GM23338 (cell line): ENCODE results near the gene OR10AD1. TPM values are rescaled to one million over a fixed set of nuclear protein-coding genes. Genes with fewer than 3 reads are reported as not detected.

Experiments used
- CREB1 ChIP-seq: fragments of 250-450 bp; sonication (Bioruptor Pico); IDR thresholded peaks from 2 replicates; pipeline ENCODE4 v1.5.0; 2020; ENCODE audit warnings: low read depth, mild to moderate bottlenecking, moderate library complexity
- CTCF ChIP-seq, 2 experiments: fragments of 200-600 bp in 1 of 2; sonication (generic) in 1 of 2; conservative IDR thresholded peaks; 2 replicates each; pipeline versions ENCODE4 v1.5.1 to v1.6.1; 2016 to 2017; ENCODE audit warnings: antibody characterized with exemption in 2 of 2, low read depth in 2 of 2, mild to moderate bottlenecking in 2 of 2, moderate library complexity in 1 of 2
- EZH2 ChIP-seq: fragments of 200-600 bp; sonication (generic); IDR thresholded peaks from one replicate; pipeline ENCODE4 v1.8.0; 2017; ENCODE audit warnings: antibody characterized with exemption, mild to moderate bottlenecking, low read depth; ENCODE audit not compliant: unreplicated experiment
- JUNB ChIP-seq: IDR thresholded peaks from one replicate; pipeline ENCODE4 v1.6.1; 2016; ENCODE audit warnings: antibody characterized with exemption; ENCODE audit not compliant: unreplicated experiment
- STAT1 ChIP-seq: IDR thresholded peaks from one replicate; pipeline ENCODE4 v1.6.1; 2016; ENCODE audit warnings: antibody characterized with exemption; ENCODE audit not compliant: unreplicated experiment
- ZNF114 ChIP-seq: fragments of 250-450 bp; sonication (Bioruptor Pico); IDR thresholded peaks from 2 replicates; pipeline ENCODE4 v1.5.0; 2020; ENCODE audit warnings: mild to moderate bottlenecking, moderate library complexity
- ZNF462 ChIP-seq: fragments of 250-450 bp; sonication (Bioruptor Pico); IDR thresholded peaks from 2 replicates; pipeline ENCODE4 v1.5.0; 2020; ENCODE audit warnings: mild to moderate bottlenecking, moderate library complexity
- polyA plus RNA-seq: library from polyadenylated mRNA; unstranded; fragments of >200 nt; fragmentation: Nextera tagmentation; extraction: Ambion mirVana; gene quantifications from 2 replicates; pipeline ENCODE4 v1.2.1, GENCODE V29; 2016
- total RNA-seq: library from RNA; depleted of rRNA; stranded (reverse); fragments of >200 nt; shearing (Covaris generic); gene quantifications from 2 replicates; pipeline ENCODE4 v1.2.3, GENCODE V29; 2014

OR10AD1 gene
- total and polyA plus RNA-seq, 2 experiments from 2014 or later: not detected

GRCh38 chr12:48191096-48191495 lies 12.0 kb downstream of the OR10AD1 start (continued):
- TF ChIP-seq ZNF462 (CRISPR knock-in tag) (no peak), EZH2 (no peak), CTCF (conservative IDR thresholded peaks at IDR 0.05; ENCODE audit: low read depth in 2 of 2) (no peak), STAT1 (no peak), JUNB (no peak), ZNF114 (CRISPR knock-in tag) (no peak), CREB1 (CRISPR knock-in tag) (no peak)
